HEK293T (cell line): ENCODE measurements around the gene ABHD14A.

Experiments
- ARNT ChIP-seq: fragments of 450-650 bp; IDR thresholded peaks from 2 replicates; pipeline ENCODE4 v1.6.1; 2017; ENCODE audit warnings: mild to moderate bottlenecking
- ELF4 ChIP-seq: fragments of 450-650 bp; IDR thresholded peaks from 2 replicates; pipeline ENCODE4 v1.6.1; 2017; ENCODE audit warnings: antibody characterized with exemption
- FOXA1 ChIP-seq: fragments of 450-650 bp; IDR thresholded peaks from 2 replicates; pipeline ENCODE4 v1.6.1; 2016; ENCODE audit warnings: mild to moderate bottlenecking
- FOXK2 ChIP-seq: fragments of 450-650 bp; IDR thresholded peaks from 2 replicates; pipeline ENCODE4 v1.6.1; 2016; ENCODE audit warnings: mild to moderate bottlenecking
- FOXM1 ChIP-seq: fragments of 450-650 bp; IDR thresholded peaks from 2 replicates; pipeline ENCODE4 v1.6.1; 2017; ENCODE audit warnings: mild to moderate bottlenecking, borderline replicate concordance
- HDGF ChIP-seq: fragments of 450-650 bp; IDR thresholded peaks from 2 replicates; pipeline ENCODE4 v1.6.1; 2017; ENCODE audit warnings: antibody characterized with exemption, borderline replicate concordance
- LEF1 ChIP-seq: fragments of 450-650 bp; IDR thresholded peaks from 2 replicates; pipeline ENCODE4 v1.6.1; 2017; ENCODE audit warnings: mild to moderate bottlenecking, borderline replicate concordance
- NFRKB ChIP-seq: fragments of 450-650 bp; IDR thresholded peaks from 2 replicates; pipeline ENCODE4 v1.6.1; 2016; ENCODE audit warnings: mild to moderate bottlenecking, moderate library complexity
- SP1 ChIP-seq: fragments of 450-650 bp; IDR thresholded peaks from 2 replicates; pipeline ENCODE4 v1.6.1; 2017
- SUZ12 ChIP-seq: fragments of 450-650 bp; IDR thresholded peaks from 2 replicates; pipeline ENCODE4 v1.6.1; 2016; ENCODE audit warnings: mild to moderate bottlenecking
- TARDBP ChIP-seq: fragments of 450-650 bp; IDR thresholded peaks from 2 replicates; pipeline ENCODE4 v1.6.1; 2016
- ZNF384 ChIP-seq: fragments of 450-650 bp; IDR thresholded peaks from 2 replicates; pipeline ENCODE4 v1.6.1; 2016
- TF ChIP-seq, protein P1 (sequence below): fragments of 450-650 bp; IDR thresholded peaks from 2 replicates; pipeline ENCODE4 v1.6.1; 2016

DNA sequence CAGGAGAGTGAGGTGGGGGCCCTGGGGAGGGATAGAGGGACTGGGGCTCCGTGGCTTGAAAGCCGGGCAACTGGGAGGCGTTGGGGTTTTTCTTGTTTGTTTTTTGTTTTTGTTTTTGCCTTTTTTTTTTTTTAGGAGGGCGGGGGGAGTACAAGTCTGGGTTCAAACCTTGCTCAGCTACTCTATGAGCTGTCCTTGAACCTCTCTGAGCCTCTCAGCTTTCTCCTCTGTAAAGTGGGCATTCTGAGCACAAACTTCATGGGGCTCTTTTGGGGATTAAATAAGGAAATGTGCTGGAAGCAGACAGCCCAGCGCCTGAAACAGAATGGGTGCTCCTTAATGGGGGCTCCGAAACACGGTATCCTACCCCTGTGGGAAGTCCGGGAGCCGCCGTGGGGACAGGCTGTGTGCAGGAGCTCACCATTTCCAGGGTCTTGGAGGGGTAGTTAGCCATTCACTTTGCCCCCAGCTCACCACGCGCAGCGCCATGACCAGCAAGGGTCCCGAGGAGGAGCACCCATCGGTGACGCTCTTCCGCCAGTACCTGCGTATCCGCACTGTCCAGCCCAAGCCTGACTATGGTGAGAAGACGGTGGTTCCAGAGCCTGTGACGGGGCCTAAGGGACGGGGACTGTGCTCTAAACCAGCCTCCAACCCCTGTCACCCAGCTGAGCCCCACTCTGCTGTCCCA is 8.9 kb downstream of the ABHD14A start:
- TF ChIP-seq ELF4 (no peak), ZNF384 (no peak), SP1 (no peak), FOXA1 (no peak), TARDBP (no peak), FOXM1 (no peak), SUZ12 (no peak), HDGF (no peak), FOXK2 (no peak), LEF1 (no peak), NFRKB (no peak), ARNT (no peak)
- TF ChIP-seq, protein P1, sequence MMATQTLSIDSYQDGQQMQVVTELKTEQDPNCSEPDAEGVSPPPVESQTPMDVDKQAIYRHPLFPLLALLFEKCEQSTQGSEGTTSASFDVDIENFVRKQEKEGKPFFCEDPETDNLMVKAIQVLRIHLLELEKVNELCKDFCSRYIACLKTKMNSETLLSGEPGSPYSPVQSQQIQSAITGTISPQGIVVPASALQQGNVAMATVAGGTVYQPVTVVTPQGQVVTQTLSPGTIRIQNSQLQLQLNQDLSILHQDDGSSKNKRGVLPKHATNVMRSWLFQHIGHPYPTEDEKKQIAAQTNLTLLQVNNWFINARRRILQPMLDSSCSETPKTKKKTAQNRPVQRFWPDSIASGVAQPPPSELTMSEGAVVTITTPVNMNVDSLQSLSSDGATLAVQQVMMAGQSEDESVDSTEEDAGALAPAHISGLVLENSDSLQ: no peak
